ENCODE data around the gene CCNO. TPM values are rescaled to one million over a fixed set of nuclear protein-coding genes. Genes with fewer than 3 reads are reported as not detected.

The CCNO gene
- total RNA-seq, 4 donors from 2014 or later: 0.95 to 3.1 (median 2.5) TPM; not detected in 1

DNA sequence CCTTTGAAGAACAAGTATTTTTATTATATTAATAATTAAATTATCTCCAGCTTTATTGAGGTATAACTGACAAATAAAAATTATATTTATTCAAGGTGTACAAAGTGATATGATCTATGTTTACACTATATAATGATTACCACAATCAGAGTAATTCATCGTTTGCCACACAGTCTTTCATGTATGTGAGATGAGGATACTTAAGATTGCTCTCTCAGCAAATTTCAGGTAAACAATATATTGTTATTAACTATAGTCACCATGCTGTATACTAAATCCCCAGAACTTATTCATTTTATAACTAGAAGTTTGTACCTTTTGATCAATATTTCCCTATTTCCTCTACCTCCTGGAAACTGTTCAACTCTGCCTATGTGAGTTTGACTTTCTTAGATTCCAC is 16.7 kb upstream of the CCNO start:
- Histone ChIP-seq H3K4me3 (no peak overlapping the region), H3K36me3 (peaks cover 0 to 10% (median 0%) of the 10 kb centered on the region in 3 donors), H3K27me3 (no peaks in the 10 kb centered on the region), H3K9me3 (peaks cover 0 to 7% (median 2%) of the 10 kb centered on the region in 4 donors), H3K27ac (no peak overlapping the region), H3K4me1 (no peaks in the 10 kb centered on the region)
- DNase-seq: no peak
- no peak for TF ChIP-seq POLR2A (IDR thresholded peaks at IDR 0.05)
- no peak for TF ChIP-seq CTCF (IDR thresholded peaks at IDR 0.05)

- TF ChIP-seq POLR2A (IDR thresholded peaks at IDR 0.05) (no peak), CTCF (IDR thresholded peaks at IDR 0.05) (no peak)
- no peaks in the 10 kb centered on the region for H3K4me1 ChIP-seq
- DNase-seq: no peak
- no peaks in the 10 kb centered on the region for H3K36me3 ChIP-seq
- H3K27me3 ChIP-seq: no peaks in the 10 kb centered on the region
- H3K9me3 ChIP-seq: no peaks in the 10 kb centered on the region
- no peak overlapping the region for H3K4me3 ChIP-seq
- no peak overlapping the region for H3K27ac ChIP-seq
Observed at GRCh38 chr5:55241746-55242145, 8.3 kb upstream of the CCNO start.

GRCh38 chr5:55236800-55237199 is 3.4 kb upstream of the CCNO start:
- Histone ChIP-seq H3K9me3 (no peaks in the 10 kb centered on the region), H3K4me3 (no peak overlapping the region), H3K27ac (no peak overlapping the region), H3K27me3 (peaks cover 0 to 19% of the 10 kb centered on the region in 2 donors), H3K4me1 (peaks cover 0 to 28% (median 15%) of the 10 kb centered on the region in 4 donors), H3K36me3 (no peaks in the 10 kb centered on the region)
- TF ChIP-seq POLR2A (IDR thresholded peaks at IDR 0.05): no peak
- TF ChIP-seq CTCF (IDR thresholded peaks at IDR 0.05): no peak
- DNase-seq: no peak

- DNase-seq: peak in 2 of 3 donors; percentile 59 to 69
- Histone ChIP-seq H3K4me1 (peaks cover 3 to 39% (median 21%) of the 10 kb centered on the region in 4 donors), H3K4me3 (peak overlapping the region in 3 of 4 donors; percentile 61 to 63 (median 62)), H3K27me3 (peaks cover 0 to 39% of the 10 kb centered on the region in 2 donors), H3K27ac (peak overlapping the region in 1 of 4 donors; percentile 27), H3K36me3 (no peaks in the 10 kb centered on the region), H3K9me3 (no peaks in the 10 kb centered on the region)
- no peak for TF ChIP-seq POLR2A (IDR thresholded peaks at IDR 0.05)
- no peak for TF ChIP-seq CTCF (IDR thresholded peaks at IDR 0.05)
Observed at GRCh38 chr5:55234121-55234700, 803 bp upstream of the CCNO start.

DNA sequence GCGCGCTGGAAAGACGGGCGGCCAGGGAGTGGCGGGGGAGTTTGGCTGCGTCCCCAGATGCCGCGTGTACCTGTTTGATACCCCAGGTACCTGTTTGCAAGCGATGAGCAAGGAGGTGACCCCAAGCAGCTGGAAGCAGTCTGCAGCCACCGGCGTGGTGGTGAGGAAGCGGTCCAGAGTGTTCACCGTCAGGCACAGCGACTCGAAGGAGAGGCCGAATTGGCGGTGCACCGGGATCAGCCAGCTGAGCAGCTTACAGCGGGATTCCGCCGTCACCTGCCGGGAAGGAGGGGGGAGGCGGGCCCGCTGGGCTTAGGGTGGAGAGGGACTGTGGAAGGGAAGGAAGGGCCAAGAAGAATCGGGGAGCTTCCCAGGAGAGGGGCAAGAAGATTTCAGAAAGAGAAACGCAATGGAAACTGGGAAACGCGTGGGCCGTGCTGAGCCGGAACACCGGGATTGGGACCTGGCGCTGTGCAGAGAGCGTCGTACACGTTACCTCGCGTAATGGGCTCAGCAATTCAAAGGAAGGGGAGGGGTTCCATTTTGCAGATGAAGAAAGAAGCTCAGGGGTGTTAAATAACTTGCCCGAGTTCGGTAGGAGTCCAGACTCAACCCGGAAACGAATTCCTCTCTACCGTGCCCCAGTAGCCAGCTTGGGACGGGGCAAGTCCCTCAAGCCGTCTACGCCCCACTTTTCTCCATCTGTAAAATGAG is 980 bp downstream of the CCNO start:
- peak overlapping the region in 1 of 4 donors; percentile 27 for H3K27ac ChIP-seq
- peak overlapping the region; percentile 27 to 63 (median 62) for H3K4me3 ChIP-seq
- TF ChIP-seq CTCF (IDR thresholded peaks at IDR 0.05): no peak
- DNase-seq: peak in 2 of 3 donors; percentile 53 to 63
- no peaks in the 10 kb centered on the region for H3K36me3 ChIP-seq
- H3K9me3 ChIP-seq: no peaks in the 10 kb centered on the region
- H3K4me1 ChIP-seq: peaks cover 3 to 46% (median 23%) of the 10 kb centered on the region in 4 donors
- peaks cover 0 to 44% of the 10 kb centered on the region in 2 donors for H3K27me3 ChIP-seq
